GM21576 (cell line): Measurements from ENCODE around the gene OTX2.

ENCODE experiments used
- ATAC-seq: cut with Tn5 transposase; IDR thresholded peaks from one replicate; pipeline ENCODE4 v1.9.1; 2021; ENCODE audit warnings: mild to moderate bottlenecking, moderate library complexity; ENCODE audit not compliant: unreplicated experiment

OTX2 gene

DNA sequence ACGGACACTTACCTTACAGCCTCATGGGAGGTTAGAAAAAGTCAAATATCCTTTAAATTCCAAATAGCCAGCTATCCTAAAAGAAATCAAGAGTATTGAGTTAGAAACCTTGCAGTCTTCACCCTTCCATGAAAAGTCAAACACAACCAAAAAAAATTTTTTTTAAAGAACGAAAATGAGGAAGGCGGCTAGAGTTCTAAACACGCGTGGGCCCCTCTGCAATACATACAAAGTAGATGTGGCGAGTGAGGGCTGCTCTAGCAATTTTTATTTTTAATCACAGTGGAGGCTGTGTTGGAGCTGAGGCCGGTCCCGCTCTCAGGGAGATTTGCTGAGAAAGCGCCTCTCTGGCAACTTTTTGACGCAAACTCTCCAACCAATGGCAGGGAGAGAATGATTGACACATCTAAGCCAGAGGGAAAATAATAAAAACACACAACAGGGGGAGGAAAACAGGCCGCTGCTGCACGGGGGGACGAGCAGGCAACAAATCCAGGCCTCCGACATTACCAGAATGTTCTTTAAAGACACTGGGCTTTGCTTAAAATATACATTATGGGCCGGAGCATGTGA is at the start of gene OTX2:
Gene OTX2, minus strand, starts transcription at position 333 of the 573 bp plus-strand sequence. CDS start 5,023 bp downstream, outside the sequence.
- ATAC-seq, result no peak

DNA sequence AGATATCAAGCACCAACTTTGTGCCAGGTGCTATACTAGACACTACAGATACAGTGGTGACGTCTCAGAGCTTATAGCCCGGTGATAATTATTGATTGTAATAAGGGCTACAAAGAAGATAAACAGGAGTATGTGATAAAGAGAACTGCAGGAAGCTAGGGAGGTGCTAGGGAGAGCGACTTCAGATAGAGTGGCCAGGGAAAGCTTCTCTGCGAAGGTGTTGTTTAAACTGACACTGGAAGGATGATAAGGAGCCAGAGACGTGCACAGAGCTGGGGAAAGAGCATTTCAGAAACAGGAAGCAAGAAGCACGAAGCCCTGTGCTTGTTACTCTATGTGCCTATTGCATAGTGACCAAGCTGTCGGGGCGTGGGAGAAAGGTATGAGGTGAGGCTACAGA is 48.1 kb upstream of the OTX2 start:
- no peak for ATAC-seq

DNA sequence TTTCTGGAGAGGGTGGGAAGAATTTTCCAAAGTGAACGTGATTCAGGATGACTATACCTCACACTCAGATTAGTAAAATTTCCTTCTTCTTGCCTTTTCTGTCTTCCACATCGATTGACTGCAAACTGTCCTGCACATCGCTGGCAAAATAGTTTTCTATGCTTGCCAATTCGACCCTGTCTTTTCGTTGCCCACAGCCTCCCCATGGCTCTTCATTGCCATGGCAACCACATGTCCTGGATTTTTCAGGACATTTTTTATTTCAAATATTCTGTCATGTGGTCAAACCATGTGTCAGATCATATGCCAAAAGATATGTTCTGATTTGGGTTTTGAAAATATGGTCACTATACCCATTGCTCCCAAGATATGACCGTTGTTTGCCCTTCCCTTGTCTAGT is 46.9 kb upstream of the OTX2 start:
- ATAC-seq, result no peak

DNA sequence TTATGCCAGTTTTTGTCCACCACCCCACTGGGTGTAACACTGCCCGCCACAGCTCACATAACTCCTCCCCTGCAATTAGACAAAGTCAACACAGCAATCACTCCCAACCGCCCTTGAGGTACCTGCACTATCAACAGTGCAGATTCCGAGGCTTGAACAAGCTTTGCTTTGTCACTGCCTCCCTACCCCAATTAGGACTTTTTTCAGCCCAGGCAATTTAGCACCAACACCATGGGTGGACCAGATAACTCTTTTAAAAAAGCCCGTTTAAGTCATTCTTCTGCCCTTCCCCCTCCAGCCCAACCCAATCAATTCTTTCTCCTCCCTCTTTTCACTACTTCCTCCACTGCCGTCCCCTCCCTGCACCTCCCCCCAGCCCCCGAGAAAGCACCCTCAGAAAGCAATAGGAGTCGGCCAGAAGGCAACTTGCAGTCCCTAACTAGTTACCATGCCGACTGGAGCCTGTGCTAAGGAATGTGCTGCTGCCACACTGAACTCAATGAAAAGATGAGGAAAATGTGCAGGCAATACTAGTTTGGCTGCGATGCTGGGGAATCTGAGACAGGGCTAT is 45.7 kb upstream of the OTX2 start:
- ATAC-seq, result no peak

DNA sequence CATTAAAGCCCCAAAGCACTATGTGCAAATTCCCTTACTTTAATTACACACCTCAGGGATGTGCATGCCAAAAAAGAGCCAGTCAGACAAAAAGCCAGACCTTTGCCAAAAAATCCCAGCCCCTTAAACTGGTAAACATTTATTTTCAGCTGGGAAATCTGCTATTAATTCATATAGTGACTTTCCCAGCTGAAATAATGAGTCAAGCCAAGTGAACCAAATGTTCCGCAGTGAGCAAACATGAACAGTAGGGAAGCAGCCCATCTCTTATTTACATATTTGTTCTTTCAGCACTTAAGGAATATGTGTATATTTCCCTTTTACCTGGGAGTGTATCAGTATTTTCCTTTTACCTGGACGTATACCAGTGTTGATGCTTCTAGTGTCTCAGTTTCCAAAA is 44.0 kb upstream of the OTX2 start:
- ATAC-seq, result no peak

DNA sequence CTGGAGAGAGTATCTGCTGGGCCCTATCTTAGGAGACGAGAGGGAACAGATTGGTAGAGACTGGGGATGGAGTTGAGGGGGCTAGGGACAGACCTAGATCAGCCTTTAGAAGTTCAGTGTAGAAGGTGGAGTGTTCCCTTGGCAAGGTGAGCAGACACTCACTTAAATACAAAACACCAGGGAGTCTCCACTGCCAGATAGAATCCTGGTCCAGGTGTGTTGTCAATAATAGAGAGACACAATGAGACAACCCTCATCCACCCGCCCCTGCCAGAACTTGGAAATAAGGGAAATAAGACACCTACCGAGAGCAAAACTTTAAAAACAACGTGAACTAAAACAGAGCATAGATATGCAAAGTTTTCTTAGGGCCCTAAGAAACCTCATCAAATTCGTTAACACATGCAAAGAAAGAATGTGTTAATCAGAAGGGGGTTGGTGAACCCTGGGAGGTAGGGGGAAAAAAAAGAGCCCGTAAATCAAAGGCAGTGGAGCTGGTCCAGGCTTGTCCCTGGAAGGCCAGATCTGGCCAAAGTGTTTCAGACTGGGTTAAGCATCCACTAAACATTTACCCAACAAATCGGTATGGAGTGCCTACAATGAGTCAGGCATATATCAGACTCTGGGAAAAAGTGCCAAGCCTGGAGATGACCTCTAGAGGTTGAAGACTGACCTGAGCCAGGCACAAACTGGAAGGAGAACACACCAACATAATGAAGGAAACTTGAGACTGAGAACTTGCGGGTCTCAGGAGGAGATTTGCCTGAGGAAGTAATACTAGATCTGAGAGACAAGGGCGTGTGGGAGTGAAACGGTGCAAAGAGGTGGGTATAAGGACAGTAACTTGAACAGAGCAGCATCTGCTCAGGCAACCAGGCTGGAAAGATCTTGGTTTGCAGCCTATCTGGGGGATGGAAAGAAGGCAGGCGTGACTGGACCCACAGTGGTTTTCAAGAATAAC is 37.0 kb upstream of the OTX2 start:
- ATAC-seq, result no peak

DNA sequence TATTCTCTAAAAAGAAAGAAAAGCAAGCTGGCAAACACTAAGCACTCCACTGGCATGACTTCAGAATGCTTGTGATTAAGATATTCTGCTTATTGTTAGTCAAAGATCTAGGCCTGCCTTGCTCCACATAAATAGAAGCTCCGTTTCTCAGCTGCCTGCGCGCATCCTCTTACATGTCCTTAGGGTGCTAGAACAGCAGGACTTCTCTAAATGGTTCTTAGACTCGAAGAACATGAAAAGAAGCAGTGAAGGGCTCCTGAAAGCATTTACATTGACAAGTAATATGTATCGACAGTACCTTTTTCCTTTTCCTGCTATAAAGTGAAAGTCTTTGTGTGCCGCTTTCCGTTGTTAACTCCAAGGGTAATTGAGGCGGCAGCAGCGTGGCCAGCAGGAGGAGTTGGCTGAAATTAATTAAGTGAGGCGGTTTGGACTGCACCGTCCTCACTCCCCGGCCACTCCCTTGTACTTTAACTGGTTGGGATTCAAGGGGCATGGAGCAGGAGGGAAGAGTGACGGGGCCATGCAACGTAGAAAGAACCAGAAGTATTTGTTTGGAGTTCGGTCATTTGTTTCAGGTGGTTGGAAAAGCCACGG is 34.2 kb upstream of the OTX2 start:
- ATAC-seq, result no peak

DNA sequence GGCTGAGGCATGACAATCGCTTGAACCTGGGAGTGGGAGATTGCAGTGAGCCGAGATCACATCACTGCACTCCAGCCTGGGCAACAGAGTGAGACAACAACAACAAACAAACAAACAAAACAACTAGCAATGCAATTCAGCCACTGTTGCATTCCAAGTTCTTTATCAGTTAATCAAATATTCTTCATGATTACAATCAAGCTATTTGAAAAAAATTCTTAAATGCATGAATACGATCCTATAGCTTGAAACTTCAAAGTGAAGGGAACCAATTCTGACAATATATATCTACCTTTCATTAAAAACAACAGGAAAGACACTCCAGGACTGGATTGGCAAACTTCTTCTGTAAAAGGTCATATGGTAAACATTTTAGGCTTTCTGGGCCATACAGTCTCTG is 31.3 kb upstream of the OTX2 start:
- no peak for ATAC-seq

DNA sequence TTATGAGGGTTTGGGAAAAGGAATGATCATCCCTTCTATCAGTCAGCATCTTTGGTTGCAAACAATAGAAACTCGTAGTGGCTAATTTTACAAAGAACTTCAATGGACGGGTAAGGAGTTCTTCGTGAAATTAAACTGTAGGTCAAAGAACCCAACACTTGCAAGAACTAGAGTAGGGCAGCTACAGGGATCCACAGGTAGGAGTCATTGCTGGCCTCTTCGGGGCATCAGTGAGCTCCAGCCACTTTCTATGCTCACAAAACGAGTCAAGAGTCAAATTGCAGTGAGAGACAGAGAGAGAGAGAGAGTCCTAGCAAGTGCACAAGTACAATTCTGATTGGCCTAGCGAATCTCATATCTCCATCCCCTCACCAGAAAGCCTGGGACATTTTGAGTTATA is 29.9 kb upstream of the OTX2 start:
- no peak for ATAC-seq

DNA sequence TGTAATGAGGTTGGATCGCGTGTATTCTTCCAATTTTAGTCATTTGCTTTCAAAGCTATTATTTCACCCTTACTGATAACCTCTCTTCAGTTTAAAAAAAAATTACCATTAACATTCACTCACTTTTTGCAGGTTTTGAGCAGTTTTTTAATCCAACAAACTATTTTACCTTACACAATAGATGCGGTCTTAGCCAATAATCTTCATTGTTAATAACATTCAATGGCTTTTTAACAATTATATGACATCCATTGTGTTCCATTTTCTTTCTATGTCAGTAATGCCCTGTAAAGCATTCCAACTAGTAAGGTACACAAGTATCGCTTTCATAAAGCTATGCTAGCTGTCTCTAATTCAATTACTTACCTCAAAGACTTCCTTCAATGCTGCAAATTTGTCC is 18.9 kb upstream of the OTX2 start:
- no peak for ATAC-seq

DNA sequence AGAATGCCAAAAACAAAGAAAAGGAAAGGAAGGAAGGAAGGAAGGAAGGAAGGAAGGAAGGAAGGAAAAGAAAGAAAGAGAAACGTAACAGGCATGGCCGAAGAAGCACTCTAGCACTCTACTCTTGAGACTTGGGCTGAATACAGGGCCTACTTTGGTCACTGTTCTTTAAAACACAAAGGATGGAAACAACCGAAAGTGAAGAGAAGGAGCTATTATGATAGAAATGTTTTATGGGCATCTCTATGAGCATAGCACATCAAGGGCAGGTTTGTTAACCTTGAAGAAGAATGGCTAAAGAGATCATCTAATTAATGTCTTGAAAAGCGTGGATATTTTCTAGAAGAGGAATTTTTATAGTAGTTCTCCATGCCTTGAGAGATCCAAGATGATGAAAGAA is 15.9 kb upstream of the OTX2 start:
- no peak for ATAC-seq

DNA sequence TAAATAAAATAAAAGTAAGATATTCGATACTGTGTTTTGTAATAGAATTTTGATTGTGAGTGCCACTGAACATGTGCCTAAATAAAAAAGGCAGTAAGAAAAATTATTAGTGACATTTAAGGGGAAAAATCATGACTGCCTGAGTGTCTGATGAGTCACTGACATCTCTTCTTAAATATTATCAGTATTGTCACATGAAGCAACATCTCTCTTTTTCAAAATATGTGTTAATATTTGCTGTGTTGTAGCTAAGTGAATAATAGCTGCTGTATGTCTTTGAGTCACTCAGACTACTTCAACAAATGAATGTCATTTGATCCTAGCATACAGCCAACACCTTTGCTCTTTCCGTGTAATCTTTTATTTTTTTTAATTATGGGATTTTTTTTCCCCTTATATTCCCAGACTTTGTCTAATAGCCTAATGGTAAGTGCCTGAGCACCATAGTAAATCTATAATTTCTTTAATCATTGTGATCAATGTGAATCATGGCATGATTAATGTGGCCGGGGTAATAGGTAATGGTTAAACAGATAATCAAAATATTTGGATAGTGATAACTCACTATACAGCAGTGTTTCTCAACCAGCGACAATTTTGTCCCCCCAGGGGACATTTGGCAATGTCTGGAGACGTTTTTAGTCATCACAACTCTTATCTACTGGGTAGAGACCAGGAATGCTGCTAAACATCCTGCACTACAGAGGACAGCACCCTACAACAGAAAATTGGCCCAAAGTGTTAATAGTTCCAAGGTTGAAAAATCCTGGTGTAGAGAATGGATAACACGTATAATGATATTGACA is 11.7 kb upstream of the OTX2 start:
- no peak for ATAC-seq

DNA sequence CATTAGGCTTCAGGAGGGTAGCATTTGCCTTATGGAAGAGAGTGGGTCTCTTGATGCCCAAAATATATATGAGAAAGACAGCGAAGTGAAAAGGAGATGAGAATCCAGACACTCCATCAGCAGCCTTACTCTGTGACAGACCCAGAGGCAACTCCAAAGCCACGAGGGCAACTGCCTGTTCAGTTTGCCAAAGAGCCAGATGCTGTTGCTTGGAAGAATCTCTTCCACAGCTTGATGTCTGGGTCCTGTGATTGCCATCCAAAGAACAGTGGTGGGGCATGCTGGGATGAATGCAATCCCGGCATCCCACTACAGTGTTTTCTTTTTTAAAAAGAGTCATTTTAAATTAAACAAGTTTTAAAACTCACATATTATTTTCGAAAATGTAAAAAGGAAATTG is 10.9 kb upstream of the OTX2 start:
- no peak for ATAC-seq

DNA sequence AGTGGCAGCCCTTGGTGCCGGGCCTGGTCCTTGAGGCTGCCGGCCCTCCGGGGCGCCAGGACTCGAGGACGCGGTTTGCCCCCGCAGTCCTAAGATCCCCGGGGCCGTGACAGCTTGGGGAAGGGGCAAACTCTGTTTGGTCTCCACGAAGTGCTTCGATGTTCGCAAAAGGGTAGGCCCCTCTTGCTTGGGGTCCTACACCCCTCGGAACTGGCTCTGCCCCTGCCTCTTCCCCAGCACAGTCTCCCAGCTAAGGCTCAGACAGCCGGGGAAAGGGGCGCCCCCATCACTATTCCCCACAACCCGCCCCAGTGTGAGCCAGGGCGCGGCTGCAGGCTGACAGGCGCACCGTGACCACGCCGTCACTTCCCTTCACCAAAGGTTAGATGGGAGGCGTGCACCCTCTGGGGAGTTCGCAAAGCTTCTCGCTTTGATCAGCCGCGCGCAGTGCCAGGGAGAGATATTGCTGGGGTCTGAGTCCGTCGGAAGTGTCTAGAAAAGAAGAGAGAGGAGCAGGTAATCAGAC is 7.2 kb upstream of the OTX2 start:
- ATAC-seq, result no peak

DNA sequence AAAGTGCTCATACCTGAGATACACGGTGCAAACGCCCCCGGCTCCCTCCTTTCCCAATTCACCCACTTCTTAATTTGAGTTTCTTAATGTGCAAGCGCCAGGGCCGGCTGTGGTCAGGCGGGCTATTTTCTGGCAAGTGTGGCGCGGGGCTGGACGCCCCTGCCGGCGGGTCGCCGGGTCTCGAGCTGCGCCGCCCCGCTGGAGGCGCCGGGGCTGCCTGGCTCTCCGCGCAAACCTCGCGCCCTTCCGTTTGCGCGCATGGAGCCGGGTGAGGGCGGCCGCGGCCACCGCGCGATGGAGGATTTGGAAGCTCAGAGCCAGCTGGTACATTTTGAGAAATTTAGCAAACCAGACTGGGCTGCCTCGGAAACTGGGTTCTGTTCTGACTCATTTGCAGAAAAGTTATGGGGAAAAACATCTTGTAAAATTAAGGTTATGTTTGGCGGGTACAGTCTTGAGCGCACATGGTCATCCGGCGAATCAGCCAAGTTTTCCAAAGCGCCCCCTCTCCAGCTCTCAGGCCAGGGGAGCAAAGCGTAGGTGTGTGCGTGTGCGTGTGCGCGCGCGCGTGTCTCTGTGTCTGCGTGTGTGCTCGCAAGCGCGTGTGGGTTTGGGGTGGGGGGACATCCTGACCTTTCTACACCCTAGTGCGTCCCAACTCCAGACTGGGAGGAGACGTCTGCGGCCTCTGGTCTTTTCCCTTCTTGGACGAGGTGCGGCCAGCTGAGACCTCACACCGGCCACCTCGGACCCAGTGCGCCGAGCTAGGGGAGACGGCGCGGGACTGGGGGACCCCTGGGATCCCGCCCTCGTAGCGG is 6.5 kb upstream of the OTX2 start:
- ATAC-seq, result no peak

DNA sequence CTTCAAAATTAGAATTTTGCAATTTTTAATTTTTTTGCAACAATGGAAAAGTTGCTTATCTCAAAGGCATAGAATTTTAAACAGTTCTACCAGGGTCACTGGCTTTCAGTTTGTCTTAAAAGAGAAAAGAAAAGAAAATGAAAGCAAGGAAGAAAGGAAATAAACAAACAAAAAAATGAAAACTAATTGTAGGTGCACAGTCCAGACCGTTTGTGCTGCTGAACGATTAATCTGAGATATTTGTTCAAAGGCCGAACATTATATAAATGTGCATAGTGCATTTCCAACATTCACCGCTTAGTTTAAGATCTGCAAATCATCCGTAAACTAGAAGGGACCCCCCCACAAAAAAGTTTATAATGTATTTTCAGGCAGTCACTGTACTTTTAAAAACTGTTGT is 5.5 kb upstream of the OTX2 start:
- ATAC-seq, result no peak

DNA sequence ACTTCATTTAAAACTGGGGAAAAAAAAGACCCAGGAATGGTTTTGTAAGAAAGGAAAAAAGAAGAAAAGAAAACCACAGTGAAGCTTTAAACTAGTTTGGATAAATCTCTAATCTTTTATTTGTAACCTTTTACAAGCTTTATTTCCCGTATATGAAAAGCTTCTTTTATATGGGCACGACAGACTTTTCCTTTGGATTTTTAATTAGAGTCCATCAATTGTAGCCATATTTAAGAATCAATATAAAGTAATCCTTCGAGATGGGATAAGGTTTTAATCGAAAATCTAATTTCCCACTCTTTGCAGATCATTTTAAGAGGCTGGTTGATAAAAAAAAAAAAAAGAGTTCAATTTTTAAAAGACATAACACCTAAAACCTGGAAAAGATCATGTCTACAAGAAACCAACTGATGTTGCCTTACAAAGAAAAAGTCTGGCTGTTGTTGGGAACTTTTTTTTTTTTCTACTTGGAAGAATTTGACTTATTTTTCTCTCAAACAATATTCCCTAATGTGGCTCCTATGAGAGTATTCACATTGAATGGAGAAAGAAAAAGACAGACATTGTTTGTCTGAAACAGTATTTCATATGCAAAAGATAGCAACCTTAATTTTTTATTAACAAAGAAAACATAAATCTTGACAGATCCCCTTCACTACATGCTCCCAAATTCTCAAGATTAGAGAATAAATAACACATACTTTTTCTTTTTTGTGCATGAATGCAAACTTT is 4.9 kb upstream of the OTX2 start:
- no peak for ATAC-seq

DNA sequence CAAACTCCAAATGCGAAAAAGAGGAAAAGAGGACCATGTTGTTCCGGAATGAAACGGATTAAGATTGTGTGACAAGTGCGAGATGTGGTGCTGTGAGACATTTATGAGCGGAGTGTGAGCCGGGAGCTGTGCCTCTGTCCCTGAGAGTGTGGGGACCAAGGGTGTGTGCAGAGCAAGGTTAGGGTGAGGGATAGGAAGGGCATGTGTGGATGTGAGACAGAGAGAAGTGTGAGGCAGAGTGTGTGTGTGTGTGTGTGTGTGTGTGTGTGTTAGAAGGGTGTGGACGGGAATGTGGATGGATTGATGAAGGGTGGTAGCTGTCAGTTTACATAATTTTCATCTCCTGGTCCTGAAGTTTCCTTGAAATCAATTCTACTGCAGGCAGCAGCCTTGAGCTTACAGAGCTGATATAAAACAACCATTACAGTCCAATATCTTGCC is 4.3 kb upstream of the OTX2 start:
- no peak for ATAC-seq

DNA sequence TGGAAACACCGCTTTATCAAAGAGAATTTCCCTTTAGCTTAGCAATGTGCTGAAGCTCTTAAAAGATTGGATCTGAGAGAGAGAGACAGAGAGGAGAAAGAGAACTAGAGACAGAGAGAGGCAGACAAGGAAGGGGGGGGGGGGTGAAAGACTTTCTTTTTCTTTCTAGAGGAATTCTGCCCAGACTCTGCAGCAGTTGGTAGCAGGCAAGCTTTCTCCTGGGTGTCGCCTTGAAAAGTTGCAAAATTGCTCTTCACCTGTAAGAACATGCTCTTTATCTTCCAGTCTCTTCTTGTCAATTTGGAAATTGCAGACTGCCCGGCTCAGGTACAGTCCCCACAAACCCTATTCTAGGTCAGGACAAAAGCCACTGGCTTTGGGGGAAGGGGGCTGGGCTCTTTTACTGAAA is 2.9 kb upstream of the OTX2 start:
- no peak for ATAC-seq
